HG03159 (cell line): ENCODE data around the gene PLTP.
"Not testable (repeated sequence)": the region's sequence is repeated elsewhere in the genome, so short reads cannot be mapped to it uniquely, and the experiment has no call there.

Source experiments
- ATAC-seq: cut with Tn5 transposase; IDR thresholded peaks from one replicate; pipeline ENCODE4 v1.9.1; 2021; ENCODE audit warnings: mild to moderate bottlenecking, moderate library complexity; ENCODE audit not compliant: unreplicated experiment

The PLTP gene

DNA sequence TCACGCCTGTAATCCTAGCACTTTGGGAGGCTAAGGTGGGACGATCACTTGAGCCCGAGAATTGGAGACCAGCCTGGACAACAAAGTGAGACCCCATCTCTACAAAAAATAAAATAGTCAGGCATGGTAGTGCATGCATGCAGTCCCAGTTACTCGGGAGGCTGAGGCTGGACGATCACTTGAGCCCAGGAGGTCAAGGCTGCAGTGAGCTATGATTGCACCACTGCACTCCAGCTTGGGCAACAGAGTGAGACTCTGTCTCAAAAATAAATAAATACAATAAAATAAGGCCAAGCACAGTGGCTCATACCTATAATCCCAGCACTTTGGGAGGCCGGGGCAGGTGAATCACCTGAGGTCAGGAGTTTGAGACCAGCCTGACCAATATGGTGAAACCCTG lies 10.6 kb downstream of the PLTP start:
- ATAC-seq, result not testable (repeated sequence)

DNA sequence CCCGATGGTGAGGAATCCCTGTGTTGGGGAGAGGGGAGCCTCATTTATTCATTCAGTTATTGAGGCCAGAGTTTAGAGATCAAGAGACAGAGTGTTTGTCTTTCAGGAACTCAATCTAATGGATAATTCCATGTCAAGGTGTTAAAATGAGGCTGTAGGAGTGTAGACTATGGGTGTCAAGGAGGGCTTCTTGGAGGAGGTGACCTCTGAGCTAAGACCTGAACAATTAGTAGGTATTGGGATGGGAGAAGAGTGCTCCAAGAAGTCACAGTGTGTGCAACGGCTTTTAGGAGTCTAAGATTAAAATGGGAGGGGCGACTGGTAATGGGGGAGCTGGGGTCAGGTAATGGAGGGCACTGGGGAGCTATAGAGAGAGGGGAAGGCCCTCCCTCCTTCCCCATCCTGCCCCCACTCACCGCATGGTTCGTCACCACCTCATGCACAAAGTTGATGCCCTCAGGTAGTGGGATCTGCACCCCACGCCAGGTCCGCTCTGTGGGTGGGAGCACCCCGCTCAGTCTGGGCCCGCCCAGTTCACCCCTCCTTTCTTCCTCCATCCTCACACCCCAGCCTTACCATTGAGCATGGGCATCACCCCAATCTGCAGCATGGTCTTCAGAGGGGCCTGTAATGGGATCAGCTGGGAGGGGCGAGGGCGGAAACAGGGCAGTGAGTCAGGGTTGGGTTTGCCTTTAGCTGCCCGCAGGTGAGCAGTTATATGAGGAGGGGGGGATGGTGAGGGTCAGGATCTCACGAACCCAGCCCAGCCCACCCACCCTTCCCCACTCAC lies 12.7 kb downstream of the PLTP start:
- no peak for ATAC-seq

DNA sequence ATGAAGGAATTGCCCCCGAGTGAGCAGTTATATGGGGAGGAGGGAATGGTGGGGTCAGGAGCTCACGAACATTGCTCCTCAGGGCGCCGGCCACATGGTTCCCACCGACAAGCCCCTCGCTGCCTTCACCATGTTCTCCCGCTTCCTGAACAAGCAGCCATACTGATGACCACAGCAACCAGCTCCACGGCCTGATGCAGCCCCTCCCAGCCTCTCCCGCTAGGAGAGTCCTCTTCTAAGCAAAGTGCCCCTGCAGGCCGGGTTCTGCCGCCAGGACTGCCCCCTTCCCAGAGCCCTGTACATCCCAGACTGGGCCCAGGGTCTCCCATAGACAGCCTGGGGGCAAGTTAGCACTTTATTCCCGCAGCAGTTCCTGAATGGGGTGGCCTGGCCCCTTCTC lies 13.7 kb downstream of the PLTP start:
- ATAC-seq, result no peak

DNA sequence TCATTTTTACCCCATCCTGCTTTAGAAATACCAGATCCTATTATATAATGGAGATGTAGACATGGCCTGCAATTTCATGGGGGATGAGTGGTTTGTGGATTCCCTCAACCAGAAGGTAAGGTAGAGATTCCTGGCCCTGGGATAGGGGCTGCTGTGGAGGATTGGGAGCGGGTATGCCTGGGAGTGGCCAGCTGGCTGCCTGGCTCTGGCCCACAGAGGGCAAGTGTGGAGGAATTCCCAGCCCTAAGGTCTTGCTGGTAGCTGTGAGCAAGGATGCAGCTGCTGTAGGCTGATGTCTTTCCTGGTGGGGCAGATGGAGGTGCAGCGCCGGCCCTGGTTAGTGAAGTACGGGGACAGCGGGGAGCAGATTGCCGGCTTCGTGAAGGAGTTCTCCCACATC lies 14.3 kb downstream of the PLTP start:
- no peak for ATAC-seq

DNA sequence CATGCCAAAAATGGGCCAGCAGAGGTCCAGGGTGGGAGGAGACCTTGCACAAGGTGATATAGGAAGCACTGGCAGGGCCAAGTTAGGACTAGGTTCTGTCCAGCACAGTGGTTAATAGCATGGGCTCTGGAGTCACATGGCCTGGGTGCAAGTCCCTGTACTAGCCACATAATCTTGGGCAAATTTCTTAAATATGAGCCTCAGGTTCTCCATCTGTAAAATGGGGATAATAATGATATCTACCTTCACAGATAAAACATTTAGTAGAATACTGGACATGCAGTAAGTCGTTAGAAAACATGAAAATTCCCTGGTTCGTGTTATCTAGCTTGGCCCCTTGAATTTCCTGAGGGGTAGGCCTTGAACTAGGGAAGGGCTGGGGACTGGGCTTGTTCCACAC lies 14.7 kb downstream of the PLTP start:
- no peak for ATAC-seq

DNA sequence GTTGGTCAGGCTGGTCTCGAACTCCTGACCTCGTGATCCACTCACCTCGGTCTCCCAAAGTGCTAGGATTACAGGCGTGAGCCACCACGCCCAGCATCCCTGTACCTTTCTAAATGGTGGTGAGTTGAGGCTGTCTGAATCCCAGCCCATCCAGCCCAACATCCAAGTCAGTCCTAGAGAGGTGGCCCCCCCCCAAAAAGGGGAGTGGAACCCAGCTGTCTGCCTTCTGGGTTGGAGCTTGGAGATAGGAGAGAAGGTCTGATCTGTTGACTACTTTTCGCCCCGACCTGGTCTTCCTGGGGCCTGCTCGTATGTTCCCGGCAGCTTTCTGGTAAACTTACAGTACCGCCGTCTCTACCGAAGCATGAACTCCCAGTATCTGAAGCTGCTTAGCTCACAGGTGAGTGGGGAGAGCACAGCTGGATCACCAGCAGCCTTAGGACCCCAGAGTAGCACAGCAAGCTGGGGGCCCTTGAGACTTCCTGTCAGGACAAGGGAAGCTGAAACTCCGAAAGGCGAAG lies 15.3 kb downstream of the PLTP start:
- ATAC-seq, result no peak

DNA sequence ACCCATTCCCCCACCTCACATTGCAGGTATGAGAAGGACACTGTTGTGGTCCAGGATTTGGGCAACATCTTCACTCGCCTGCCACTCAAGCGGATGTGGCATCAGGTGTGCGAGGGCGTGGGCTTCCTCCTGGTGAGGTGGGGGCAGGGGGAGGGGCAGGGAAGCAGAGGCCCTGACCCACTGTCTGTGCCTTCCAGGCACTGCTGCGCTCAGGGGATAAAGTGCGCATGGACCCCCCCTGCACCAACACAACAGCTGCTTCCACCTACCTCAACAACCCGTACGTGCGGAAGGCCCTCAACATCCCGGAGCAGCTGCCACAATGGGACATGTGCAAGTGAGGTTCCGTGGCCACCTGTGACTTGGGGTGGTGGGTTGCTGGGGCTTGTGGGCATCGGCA lies 17.2 kb downstream of the PLTP start:
- no peak for ATAC-seq

DNA sequence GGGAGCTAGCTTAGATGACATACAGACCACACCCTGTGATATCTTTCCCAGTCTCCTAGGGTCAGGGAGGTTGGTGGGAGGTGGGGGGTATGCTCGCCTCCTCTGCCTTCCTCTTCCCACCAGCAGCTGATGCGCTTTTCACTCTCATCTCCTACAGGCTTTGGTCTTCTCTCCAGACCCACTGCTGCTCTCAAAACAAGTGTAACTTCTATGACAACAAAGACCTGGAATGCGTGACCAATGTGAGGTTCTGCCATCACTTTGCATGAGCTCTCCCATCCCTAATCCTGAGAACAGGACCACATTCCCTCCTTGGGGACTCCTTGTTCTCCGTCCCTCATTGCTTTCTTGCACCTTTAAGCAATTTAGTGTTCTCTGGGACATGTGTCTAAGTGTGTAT lies 18.1 kb downstream of the PLTP start:
- ATAC-seq, result no peak

DNA sequence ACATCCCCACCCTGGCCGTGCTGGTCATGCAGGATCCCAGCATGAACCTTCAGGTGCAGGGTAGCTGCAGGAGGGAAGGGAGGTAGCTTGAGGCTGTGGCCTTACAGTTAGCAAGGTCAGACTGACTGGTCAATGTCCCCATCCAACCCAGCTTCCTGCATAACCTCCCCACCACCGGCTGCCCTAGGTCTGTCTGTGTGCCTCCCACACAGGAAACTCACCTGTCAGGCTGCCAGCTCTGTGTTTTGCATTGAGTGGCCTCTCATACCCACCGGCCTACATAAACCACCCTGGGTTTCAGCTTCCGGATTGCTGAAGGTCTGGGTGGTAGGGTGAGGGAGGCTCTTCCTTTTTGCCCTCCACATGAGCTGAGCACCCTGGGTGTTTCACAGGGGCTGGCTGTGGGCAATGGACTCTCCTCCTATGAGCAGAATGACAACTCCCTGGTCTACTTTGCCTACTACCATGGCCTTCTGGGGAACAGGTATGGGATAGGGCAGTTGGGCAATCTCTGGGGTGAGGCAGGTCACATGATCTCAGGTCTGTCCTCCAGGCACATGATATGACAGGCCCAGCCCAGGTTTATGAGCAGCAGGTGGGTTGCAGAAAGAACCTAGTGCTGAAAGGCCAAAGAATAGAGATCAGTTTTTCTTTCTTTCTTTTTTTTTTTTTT lies 19.0 kb downstream of the PLTP start:
- ATAC-seq, result no peak

DNA sequence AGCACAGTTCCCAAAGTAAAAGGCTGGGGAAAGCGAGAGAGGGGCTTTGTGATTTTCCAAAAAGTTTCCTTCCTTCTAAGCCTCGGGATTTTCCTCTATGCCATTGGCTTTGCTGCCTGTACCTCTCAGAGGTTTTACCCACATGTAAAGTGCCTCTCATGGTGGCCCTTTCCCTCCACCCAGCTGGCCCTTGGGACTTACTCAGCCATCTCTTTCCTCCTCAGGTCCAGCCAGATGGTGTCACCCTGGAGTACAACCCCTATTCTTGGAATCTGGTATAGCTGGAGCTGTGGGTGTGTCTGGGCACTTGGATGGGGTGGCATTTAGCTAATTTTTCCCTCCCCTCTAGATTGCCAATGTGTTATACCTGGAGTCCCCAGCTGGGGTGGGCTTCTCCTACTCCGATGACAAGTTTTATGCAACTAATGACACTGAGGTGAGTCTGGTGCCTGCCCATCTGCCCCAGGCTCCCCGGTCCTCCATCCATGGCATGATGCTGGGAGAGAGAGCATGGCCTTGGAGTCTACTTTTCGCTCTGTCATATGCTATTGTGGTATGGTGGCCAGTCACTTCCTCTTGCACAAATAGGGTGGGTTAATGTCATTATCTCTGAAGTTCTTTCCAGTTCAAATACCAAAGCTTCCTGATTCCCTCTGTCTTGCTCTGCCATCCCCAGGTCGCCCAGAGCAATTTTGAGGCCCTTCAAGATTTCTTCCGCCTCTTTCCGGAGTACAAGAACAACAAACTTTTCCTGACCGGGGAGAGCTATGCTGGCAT lies 19.7 kb downstream of the PLTP start:
- ATAC-seq, result no peak

DNA sequence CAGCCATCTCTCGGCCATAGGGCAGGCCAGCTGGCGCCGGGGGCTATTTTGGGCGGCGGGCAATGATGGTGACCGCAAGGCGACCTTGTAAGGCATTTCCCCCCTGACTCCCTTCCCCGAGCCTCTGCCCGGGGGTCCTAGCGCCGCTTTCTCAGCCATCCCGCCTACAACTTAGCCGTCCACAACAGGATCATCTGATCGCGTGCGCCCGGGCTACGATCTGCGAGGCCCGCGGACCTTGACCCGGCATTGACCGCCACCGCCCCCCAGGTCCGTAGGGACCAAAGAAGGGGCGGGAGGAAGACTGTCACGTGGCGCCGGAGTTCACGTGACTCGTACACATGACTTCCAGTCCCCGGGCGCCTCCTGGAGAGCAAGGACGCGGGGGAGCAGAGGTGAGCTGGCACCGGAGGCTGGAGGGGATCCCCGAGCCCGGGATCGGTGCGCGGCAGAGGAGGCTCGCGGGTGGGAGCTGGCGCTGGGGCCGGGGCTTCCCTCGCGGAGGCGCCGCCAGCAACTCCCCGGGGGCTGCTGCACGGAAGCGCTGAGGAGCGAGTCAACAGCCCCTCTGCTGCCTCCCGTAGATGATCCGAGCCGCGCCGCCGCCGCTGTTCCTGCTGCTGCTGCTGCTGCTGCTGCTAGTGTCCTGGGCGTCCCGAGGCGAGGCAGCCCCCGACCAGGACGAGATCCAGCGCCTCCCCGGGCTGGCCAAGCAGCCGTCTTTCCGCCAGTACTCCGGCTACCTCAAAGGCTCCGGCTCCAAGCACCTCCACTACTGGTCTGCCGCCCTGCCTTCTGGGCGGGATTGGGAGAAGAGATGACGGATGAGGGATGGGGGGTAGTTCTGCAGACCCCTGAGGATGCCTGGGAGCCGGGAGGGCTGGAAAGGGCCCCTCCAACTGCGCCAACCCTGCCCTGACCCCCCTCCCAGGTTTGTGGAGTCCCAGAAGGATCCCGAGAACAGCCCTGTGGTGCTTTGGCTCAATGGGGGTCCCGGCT lies 20.7 kb downstream of the PLTP start, which contains the start of the genes CTSA and NEURL2:
Gene CTSA, plus strand, starts transcription at position 351 of the 999 bp plus-strand sequence. Its CDS starts 234 bp downstream, at position 585.
Gene NEURL2, minus strand, starts transcription at position 224 of the 999 bp plus-strand sequence. Its CDS starts 217 bp downstream, at position 7.
- peak; percentile 70 for ATAC-seq

DNA sequence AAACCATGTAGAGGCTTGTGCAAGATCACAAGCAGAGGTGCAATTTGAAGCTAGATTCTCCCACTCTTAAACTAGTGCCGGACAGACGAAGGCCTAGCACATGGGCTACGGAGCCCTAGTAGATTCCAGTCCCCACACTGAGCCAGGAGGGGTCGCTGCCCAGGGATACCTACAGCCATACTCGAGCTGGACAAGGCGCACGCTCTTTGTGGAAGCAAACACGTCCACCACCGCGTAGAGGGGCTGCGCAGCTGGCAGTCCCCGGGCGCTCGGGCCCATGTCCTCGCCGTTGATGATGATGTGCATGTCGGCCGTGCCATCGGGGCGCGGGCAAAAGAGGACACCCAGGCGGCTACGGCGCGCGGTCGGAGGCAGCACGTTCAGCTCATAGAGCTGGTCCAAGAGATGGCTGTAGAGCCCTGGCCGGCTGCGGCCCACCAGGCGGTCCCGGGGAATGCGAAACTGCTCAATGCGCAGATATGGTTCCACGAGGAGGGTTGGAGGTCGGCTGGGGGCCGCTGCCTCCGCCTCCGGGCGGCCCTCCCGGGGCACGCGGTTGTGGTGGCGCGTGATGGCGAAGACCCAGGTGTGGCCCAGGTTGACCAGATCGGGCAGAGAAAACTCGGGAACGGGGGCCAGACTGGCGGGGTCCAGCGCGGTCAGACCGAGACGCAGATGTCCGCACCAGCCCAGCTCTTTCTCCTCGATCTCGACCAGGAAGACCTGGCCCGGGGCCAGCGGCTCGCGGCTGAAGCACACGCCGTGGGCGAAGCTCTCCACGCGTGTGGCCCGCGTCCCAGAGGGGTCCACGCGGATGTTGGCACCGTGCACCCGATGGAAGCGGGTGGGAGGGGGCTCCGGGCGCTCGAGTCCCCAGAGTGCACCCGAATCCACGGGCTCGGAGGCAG lies 21.6 kb downstream of the PLTP start:
- ATAC-seq, result peak; percentile 24

DNA sequence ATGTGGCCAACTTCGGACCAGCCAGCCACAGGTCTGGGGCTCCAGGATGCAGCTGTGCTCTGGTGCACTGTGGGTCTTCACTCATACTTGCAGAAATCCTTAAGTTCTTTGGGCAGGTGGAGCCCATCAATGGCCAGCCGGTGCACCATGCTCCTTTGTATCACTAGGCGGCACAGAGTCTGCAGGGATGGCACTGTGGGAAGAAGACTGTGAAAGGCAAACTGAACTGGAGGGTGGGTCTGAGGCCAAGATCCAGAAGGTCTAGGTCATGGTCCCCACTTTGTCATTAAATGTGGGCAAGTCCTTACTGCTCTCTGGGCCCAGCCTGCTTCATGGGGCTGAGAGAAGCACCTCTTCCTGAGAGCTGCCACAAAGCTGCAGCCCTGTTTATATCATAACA lies 23.3 kb downstream of the PLTP start:
- ATAC-seq, result no peak

DNA sequence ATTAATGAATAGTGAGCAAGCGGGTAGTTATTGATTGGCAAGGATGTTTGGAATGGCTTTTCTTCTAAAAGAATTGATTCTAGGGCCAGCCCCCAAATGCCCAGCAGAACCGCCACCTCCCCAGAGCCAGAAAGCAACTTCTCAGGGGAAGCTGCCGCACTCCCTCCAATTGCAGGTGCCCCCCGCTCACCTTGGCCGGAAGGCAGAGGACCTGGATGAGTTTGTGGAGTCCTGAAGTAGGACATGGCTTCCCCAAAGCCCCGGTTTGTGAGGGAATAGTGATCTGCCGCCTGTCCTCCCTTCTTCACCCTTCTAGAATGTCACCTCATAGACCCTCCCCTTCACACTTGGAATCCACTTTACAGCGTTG lies 24.6 kb downstream of the PLTP start, which contains the start of gene SPATA25:
Gene SPATA25, minus strand, starts transcription at position 277 of the 370 bp plus-strand sequence. Its CDS starts 32 bp downstream, at position 245.
- ATAC-seq, result no peak

DNA sequence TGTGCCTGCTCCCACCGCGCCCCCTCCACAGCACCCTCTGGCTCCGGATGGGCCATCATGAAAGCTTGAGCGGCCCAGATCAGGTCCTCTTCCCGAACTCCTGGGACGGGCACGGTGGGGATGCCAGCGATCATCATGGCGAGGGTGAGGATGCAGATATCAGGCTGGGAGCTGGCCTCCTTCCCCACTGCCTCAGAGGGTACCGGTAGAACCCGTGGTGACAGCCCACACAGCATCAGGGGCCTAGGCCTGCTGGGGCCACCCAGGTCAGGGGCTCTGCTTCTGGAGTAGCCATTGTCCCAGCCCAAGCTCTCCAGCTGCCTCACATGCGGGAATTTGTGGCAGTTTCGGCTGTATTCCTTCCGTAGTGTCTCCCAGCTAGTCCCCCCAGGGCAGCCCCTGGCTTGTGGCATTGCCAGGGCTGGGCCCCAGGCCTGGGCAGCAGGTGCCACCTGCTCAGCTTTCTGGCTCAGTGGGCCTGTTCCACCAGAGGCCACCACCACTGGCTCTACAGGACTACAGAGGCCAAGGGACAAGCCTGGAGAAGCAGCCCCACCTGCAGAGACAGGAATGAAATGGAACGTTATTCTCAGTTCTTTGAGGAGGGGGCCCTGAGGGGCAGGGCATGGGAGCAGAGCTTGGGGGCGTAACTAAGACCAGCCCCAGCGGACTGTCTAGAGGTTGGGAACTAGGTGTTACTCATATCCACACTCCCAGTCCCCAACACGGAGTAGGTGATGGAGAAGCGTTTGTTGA lies 25.2 kb downstream of the PLTP start:
- no peak for ATAC-seq

DNA sequence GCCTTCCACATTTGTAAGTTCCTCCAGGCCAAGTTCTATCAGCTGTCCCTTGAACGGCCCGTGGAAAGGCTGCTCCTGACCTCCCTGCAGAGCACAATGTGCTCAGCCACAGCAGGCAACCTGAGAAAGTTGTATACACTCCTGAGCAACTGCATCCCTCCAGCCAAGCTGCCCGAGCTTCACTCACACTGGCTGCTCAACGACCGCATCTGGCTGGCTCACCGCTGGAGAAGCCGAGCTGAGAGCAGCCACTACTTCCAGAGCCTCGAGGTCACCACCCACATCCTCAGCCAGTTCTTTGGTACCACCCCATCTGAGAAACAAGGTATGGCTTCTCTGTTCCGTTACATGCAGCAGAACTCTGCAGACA lies 28.9 kb downstream of the PLTP start:
- no peak for ATAC-seq

DNA sequence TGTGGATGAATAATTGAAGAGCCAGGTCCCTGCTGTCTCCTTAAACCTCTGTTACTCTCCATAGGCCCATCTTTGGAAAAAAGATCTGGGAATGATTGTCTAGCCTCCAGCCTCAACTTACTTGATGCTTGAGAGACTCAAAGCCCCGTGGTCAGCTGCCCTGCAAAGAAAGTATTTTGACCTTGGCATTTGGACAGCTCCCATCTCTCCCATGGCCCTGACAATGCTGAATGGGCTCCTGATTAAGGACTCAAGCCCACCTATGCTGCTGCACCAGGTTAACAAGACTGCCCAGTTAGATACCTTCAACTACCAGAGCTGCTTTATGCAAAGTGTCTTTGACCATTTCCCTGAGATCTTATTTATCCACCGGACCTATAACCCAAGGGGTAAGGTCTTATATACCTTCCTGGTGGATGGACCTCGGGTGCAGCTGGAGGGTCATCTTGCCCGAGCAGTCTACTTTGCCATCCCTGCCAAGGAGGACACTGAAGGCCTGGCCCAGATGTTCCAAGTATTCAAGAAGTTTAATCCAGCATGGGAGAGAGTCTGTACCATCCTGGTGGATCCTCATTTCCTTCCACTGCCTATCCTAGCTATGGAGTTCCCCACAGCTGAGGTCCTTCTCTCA lies 29.4 kb downstream of the PLTP start:
- no peak for ATAC-seq
